ENCODE measurements around the gene PPP2R3B. TPM values are rescaled to one million over a fixed set of nuclear protein-coding genes. Genes with fewer than 3 reads are reported as not detected.

PPP2R3B gene
- total and polyA plus RNA-seq, 11 donors, result 60.9 to 186 (median 113) TPM

GRCh38 chrX:372856-373640 is 13.7 kb downstream of the PPP2R3B start:
- Histone ChIP-seq H3K4me3 (peak overlapping the region; percentile 38 to 66 (median 52)), H3K27me3 (peaks cover 0 to 27% (median 3%) of the 10 kb centered on the region in 9 donors), H3K36me3 (no peaks in the 10 kb centered on the region), H3K9me3 (no peaks in the 10 kb centered on the region), H3K27ac (peak overlapping the region; percentile 18 to 94 (median 81)), H3K4me1 (peaks cover 0 to 50% (median 13%) of the 10 kb centered on the region in 12 donors)
- no peak for ATAC-seq
- no peak for TF ChIP-seq CTCF (IDR thresholded peaks at IDR 0.05)
- intact Hi-C loops (cut with DNase I), result loop anchor here in 1 of 10 donors (5.0 kb wide), 1 partner anchor 39 kb away; no protein-coding TSS in a partner anchor
- WGBS, 4 donors, result 6 to 17% (median 12%) methylated on average over 47 to 63 of the region's 63 CpGs
- no peak for DNase-seq

GRCh38 chrX:371907-372306 is 14.8 kb downstream of the PPP2R3B start:
- Histone ChIP-seq H3K27ac (peak overlapping the region in 7 of 12 donors; percentile 19 to 94 (median 89)), H3K4me3 (peak overlapping the region in 5 of 12 donors; percentile 40 to 66 (median 57))
- no peak for DNase-seq

GRCh38 chrX:370963-371745 is 15.6 kb downstream of the PPP2R3B start:
- peak overlapping the region in 10 of 12 donors; percentile 10 to 39 (median 22) for H3K4me3 ChIP-seq
- H3K9me3 ChIP-seq, result no peaks in the 10 kb centered on the region
- peaks cover 0 to 50% (median 13%) of the 10 kb centered on the region in 12 donors for H3K4me1 ChIP-seq
- H3K36me3 ChIP-seq, result no peaks in the 10 kb centered on the region
- TF ChIP-seq POLR2A (IDR thresholded peaks at IDR 0.05), result peak in 1 of 2 donors; percentile 3
- no peak for TF ChIP-seq CTCF (IDR thresholded peaks at IDR 0.05)
- no peak for DNase-seq
- H3K27ac ChIP-seq, result peak overlapping the region; percentile 77 to 96 (median 88)
- peak; percentile 2 to 28 (median 26) for ATAC-seq
- WGBS, 4 donors, result 61 to 81% (median 73%) methylated on average over 43 to 48 of the region's 48 CpGs
- H3K27me3 ChIP-seq, result peaks cover 0 to 27% (median 3%) of the 10 kb centered on the region in 9 donors
- intact Hi-C loops (cut with DNase I), result loop anchor here in 1 of 10 donors (5.0 kb wide), 1 partner anchor 41 kb away; no protein-coding TSS in a partner anchor

More at GRCh38 chrX:371907-372306, 14.8 kb downstream of the PPP2R3B start:
- Histone ChIP-seq H3K4me1 (peaks cover 0 to 50% (median 13%) of the 10 kb centered on the region in 12 donors), H3K27me3 (peaks cover 0 to 27% (median 3%) of the 10 kb centered on the region in 9 donors), H3K36me3 (no peaks in the 10 kb centered on the region), H3K9me3 (no peaks in the 10 kb centered on the region)
- no peak for ATAC-seq
- no peak for TF ChIP-seq CTCF (IDR thresholded peaks at IDR 0.05)
- no peak for TF ChIP-seq POLR2A (IDR thresholded peaks at IDR 0.05)
- intact Hi-C loops (cut with DNase I), result loop anchor here in 1 of 10 donors (5.0 kb wide), 1 partner anchor 40 kb away; no protein-coding TSS in a partner anchor
- WGBS, 4 donors, result 54 to 73% (median 69%) methylated on average over 15 of the region's 15 CpGs

Measured in heart left ventricle (tissue), 16 donors.